ENCODE measurements around the gene GOLGA5. TPM values are rescaled to one million over a fixed set of nuclear protein-coding genes. Genes with fewer than 3 reads are reported as not detected.
"Not testable (repeated sequence)": the region's sequence is repeated elsewhere in the genome, so short reads cannot be mapped to it uniquely, and the experiment has no call there.

Gene GOLGA5
- total and polyA plus RNA-seq, 2 donors (not counting 1 experiment from before 2014, with no cell fraction given): 13.3 to 23.1 TPM

DNA sequence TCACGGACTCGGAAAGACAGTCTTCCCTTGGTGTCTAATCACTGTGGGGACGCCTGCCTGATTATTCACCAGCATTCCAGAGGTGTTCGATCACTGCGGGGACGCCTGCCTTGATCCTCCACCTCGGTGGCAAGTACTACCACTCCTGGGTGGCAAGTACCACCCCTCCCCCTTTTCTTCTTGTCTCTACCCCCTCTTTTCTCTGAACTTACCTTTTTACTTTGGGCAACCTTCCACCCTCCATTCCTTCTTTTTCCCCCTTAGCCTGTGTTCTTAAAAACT is 33.6 kb upstream of the GOLGA5 start:
- WGBS (ENCODE audit: insufficient coverage): 91% methylated on average over 7 of the region's 7 CpGs
- Histone ChIP-seq H3K4me1 (ENCODE audit: control insufficient read depth in 2 of 2, insufficient read depth in 2 of 2, low read length in 2 of 2) (peaks cover 7 to 9% of the 10 kb centered on the region in 2 donors), H2AFZ (ENCODE audit: insufficient read depth, low read depth, low read length, poor library complexity, severe bottlenecking) (no peak overlapping the region), H3K27me3 (replicated peaks in 1 of 4; ENCODE audit: control extremely low read depth in 1 of 4, control insufficient read depth in 3 of 4, insufficient read depth in 4 of 4, low read length in 3 of 4) (no peaks in the 10 kb centered on the region), H3K9me3 (ENCODE audit: control extremely low read depth in 1 of 3, control insufficient read depth in 2 of 3, insufficient read depth in 1 of 3, low read length in 2 of 3) (no peaks in the 10 kb centered on the region), H3K36me3 (replicated peaks in 1 of 2; ENCODE audit: control extremely low read depth in 1 of 2, control insufficient read depth in 1 of 2, extremely low read depth in 1 of 2, insufficient read depth in 2 of 2, low read length in 1 of 2) (no peaks in the 10 kb centered on the region), H4K20me1 (ENCODE audit: control insufficient read depth, insufficient read depth, low read length, poor library complexity, severe bottlenecking) (no peaks in the 10 kb centered on the region), H3K4me2 (replicated peaks; ENCODE audit: low read depth, low read length, poor library complexity, severe bottlenecking) (no peak overlapping the region), H3K79me2 (ENCODE audit: control insufficient read depth, insufficient read depth, low read length) (no peaks in the 10 kb centered on the region), H3K4me3 (ENCODE audit: control extremely low read depth in 1 of 5, extremely low read depth in 1 of 5, insufficient read depth in 1 of 5, low read depth in 2 of 5, low read length in 4 of 5) (no peak overlapping the region), H3K27ac (ENCODE audit: low read length in 2 of 2) (no peak overlapping the region), H3K9ac (ENCODE audit: low read length) (no peak overlapping the region)
- no peak for ATAC-seq (ENCODE audit: low read depth)
- POLR2A ChIA-PET: no interaction called here
- CTCF ChIA-PET: no interaction called here
- Mint-ChIP-seq H3K4me1 (peaks cover 22% of the 10 kb centered on the region), H3K9me3 (ENCODE audit: insufficient read depth) (no peaks in the 10 kb centered on the region), H3K27me3 (no peaks in the 10 kb centered on the region), H3K4me3 (no peak overlapping the region), H3K27ac (no peak overlapping the region)
- intact Hi-C loops (cut with micrococcal nuclease): no loop called here
- TF ChIP-seq, protein P1, sequence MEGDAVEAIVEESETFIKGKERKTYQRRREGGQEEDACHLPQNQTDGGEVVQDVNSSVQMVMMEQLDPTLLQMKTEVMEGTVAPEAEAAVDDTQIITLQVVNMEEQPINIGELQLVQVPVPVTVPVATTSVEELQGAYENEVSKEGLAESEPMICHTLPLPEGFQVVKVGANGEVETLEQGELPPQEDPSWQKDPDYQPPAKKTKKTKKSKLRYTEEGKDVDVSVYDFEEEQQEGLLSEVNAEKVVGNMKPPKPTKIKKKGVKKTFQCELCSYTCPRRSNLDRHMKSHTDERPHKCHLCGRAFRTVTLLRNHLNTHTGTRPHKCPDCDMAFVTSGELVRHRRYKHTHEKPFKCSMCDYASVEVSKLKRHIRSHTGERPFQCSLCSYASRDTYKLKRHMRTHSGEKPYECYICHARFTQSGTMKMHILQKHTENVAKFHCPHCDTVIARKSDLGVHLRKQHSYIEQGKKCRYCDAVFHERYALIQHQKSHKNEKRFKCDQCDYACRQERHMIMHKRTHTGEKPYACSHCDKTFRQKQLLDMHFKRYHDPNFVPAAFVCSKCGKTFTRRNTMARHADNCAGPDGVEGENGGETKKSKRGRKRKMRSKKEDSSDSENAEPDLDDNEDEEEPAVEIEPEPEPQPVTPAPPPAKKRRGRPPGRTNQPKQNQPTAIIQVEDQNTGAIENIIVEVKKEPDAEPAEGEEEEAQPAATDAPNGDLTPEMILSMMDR (IDR thresholded peaks at IDR 0.05): no peak
- no peak for TF ChIP-seq EZH2 (IDR thresholded peaks at IDR 0.05; ENCODE audit: borderline replicate concordance, insufficient read depth, low read depth, low read length, poor library complexity, severe bottlenecking)
- no peak for DNase-seq

DNA sequence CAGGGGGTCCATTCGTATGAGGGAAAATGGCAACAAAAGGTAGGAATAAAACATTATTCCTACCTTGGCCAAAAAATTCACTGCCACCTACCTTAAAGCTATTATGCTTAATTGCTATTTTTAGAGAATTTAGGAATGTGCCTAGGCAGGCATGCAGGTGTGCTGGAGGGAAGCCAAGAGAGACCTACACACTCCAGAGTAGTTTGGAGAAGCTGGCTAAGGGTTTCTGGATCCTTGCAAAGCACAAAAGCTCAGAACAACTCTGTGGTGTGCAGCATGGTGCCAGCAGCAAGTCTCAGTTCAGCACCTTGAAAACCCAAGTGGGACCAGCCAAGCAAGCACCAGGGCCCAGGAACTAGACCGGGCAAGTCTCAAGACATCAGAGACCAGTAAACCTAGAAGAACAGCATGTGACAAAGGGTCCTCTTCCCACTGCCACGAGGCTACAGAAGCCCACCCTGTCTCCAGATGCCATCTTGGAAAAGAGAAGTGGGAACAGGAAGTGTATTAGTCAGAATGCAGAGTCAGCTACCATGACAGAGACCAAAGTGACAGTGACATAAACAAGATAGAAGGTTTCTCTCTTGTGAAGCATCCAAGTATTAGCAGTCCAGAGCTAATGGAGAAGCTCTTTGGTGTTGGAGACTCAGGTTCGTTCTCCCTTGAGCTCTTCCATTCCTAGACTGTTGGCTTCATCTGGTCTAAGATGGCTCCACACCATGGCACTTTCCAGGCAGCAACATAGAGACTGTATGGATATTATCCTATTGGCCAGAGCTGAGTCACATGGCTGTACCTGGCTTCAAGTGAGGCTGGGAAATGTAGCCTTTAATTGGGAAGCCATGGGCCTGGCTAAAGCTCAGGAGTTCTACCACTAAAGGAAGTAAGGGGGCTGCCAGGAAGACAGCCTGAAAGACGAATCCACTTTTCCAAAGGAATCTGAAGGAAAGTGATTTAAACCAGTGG is 30.2 kb upstream of the GOLGA5 start:
- H3K79me2 ChIP-seq (ENCODE audit: control insufficient read depth, insufficient read depth, low read length); H3K27me3 Mint-ChIP-seq; H3K9ac ChIP-seq (ENCODE audit: low read length); H3K27me3 ChIP-seq (replicated peaks in 1 of 4; ENCODE audit: control extremely low read depth in 1 of 4, control insufficient read depth in 3 of 4, insufficient read depth in 4 of 4, low read length in 3 of 4); H3K9me3 Mint-ChIP-seq (ENCODE audit: insufficient read depth); ATAC-seq (ENCODE audit: low read depth); H3K4me3 ChIP-seq (ENCODE audit: control extremely low read depth in 1 of 5, extremely low read depth in 1 of 5, insufficient read depth in 1 of 5, low read depth in 2 of 5, low read length in 4 of 5); H3K27ac ChIP-seq (ENCODE audit: low read length in 2 of 2); H3K4me2 ChIP-seq (replicated peaks; ENCODE audit: low read depth, low read length, poor library complexity, severe bottlenecking); POLR2A ChIA-PET; H3K4me3 Mint-ChIP-seq; DNase-seq; H3K36me3 ChIP-seq (replicated peaks in 1 of 2; ENCODE audit: control extremely low read depth in 1 of 2, control insufficient read depth in 1 of 2, extremely low read depth in 1 of 2, insufficient read depth in 2 of 2, low read length in 1 of 2); H2AFZ ChIP-seq (ENCODE audit: insufficient read depth, low read depth, low read length, poor library complexity, severe bottlenecking); H3K9me3 ChIP-seq (ENCODE audit: control extremely low read depth in 1 of 3, control insufficient read depth in 2 of 3, insufficient read depth in 1 of 3, low read length in 2 of 3); H4K20me1 ChIP-seq (ENCODE audit: control insufficient read depth, insufficient read depth, low read length, poor library complexity, severe bottlenecking): not testable (repeated sequence)
- Mint-ChIP-seq H3K27ac (peak overlapping the region; percentile 62), H3K4me1 (peaks cover 45% of the 10 kb centered on the region)
- CTCF ChIA-PET: interaction anchor here (0.8 to 4.6 kb wide), 3 partner anchors 15 to 21 kb away, joined by 3 to 22 read pairs (median 4); no protein-coding TSS in a partner anchor
- H3K4me1 ChIP-seq (ENCODE audit: control insufficient read depth in 2 of 2, insufficient read depth in 2 of 2, low read length in 2 of 2): peaks cover 21 to 27% of the 10 kb centered on the region in 2 donors
- no CpG with 5 or more reads among the region's 5 CpGs for WGBS (ENCODE audit: insufficient coverage)
- intact Hi-C loops (cut with micrococcal nuclease): loop anchor here (2.0 kb wide), 1 partner anchor 15 kb away; the partner anchor contains the start of gene LGMN

DNA sequence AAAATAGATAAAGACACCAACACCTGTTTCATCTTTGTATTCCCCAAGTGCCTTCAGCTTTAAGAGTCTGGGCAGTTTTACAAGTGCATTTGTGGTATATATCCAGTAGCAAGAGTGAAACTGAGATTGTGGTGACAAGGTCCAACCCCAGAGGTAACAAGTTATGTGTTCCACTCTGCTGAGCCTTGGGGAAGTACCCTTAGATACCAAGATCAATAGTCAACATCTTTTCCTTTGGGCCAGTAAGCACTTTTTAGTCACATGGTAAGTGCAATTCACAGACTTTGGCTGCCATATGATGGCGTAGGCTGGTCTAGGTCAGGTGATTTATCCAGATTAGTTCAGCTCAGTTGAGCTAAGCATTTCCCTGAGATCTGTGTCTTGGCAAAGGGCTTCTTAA is 25.9 kb upstream of the GOLGA5 start:
- peaks cover 32 to 42% of the 10 kb centered on the region in 2 donors for H3K4me1 ChIP-seq (ENCODE audit: control insufficient read depth in 2 of 2, insufficient read depth in 2 of 2, low read length in 2 of 2)
- Mint-ChIP-seq H3K4me3 (peak overlapping the region; percentile 70), H3K4me1 (peaks cover 47% of the 10 kb centered on the region), H3K27ac (peak overlapping the region; percentile 89)
- H3K9me3 ChIP-seq (ENCODE audit: control extremely low read depth in 1 of 3, control insufficient read depth in 2 of 3, insufficient read depth in 1 of 3, low read length in 2 of 3); H3K27me3 Mint-ChIP-seq; H2AFZ ChIP-seq (ENCODE audit: insufficient read depth, low read depth, low read length, poor library complexity, severe bottlenecking); H3K4me3 ChIP-seq (ENCODE audit: control extremely low read depth in 1 of 5, extremely low read depth in 1 of 5, insufficient read depth in 1 of 5, low read depth in 2 of 5, low read length in 4 of 5); H3K36me3 ChIP-seq (replicated peaks in 1 of 2; ENCODE audit: control extremely low read depth in 1 of 2, control insufficient read depth in 1 of 2, extremely low read depth in 1 of 2, insufficient read depth in 2 of 2, low read length in 1 of 2); H3K9me3 Mint-ChIP-seq (ENCODE audit: insufficient read depth); H3K27me3 ChIP-seq (replicated peaks in 1 of 4; ENCODE audit: control extremely low read depth in 1 of 4, control insufficient read depth in 3 of 4, insufficient read depth in 4 of 4, low read length in 3 of 4); intact Hi-C loops (cut with micrococcal nuclease); H4K20me1 ChIP-seq (ENCODE audit: control insufficient read depth, insufficient read depth, low read length, poor library complexity, severe bottlenecking); H3K79me2 ChIP-seq (ENCODE audit: control insufficient read depth, insufficient read depth, low read length): not testable (repeated sequence)
- POLR2A ChIA-PET: interaction anchor here (0.7 to 1.0 kb wide), 2 partner anchors 16 to 81 kb away, joined by 3 to 4 read pairs; no protein-coding TSS in a partner anchor
- peak overlapping the region; percentile 53 for H3K4me2 ChIP-seq (replicated peaks; ENCODE audit: low read depth, low read length, poor library complexity, severe bottlenecking)
- WGBS (ENCODE audit: insufficient coverage): no CpG with 5 or more reads among the region's 1 CpG
- H3K27ac ChIP-seq (ENCODE audit: low read length in 2 of 2): peak overlapping the region; percentile 71 to 79
- CTCF ChIA-PET: interaction anchor here (0.7 to 2.7 kb wide), 7 partner anchors 8 to 568 kb away, joined by 3 to 10 read pairs (median 5); no protein-coding TSS in a partner anchor
- H3K9ac ChIP-seq (ENCODE audit: low read length): peak overlapping the region; percentile 4
- DNase-seq: peak; percentile 89
- peak; percentile 93 for ATAC-seq (ENCODE audit: low read depth)
